GM21576 (cell line): ENCODE data around the gene SYTL3.
"Not testable (repeated sequence)": the region's sequence is repeated elsewhere in the genome, so short reads cannot be mapped to it uniquely, and the experiment has no call there.

Source experiments
- ATAC-seq: cut with Tn5 transposase; IDR thresholded peaks from one replicate; pipeline ENCODE4 v1.9.1; 2021; ENCODE audit warnings: mild to moderate bottlenecking, moderate library complexity; ENCODE audit not compliant: unreplicated experiment

The SYTL3 gene

GRCh38 chr6:158661156-158661685 is 11.4 kb downstream of the SYTL3 start:
- no peak for ATAC-seq

- no peak for ATAC-seq
These were observed 12.7 kb downstream of the SYTL3 start for GRCh38 chr6:158662607-158662953.

- no peak for ATAC-seq
These were observed 13.2 kb downstream of the SYTL3 start for GRCh38 chr6:158662954-158663624.

- ATAC-seq: no peak
These were observed 13.8 kb downstream of the SYTL3 start for GRCh38 chr6:158663625-158664165.

- no peak for ATAC-seq
These were observed 15.5 kb downstream of the SYTL3 start for GRCh38 chr6:158665332-158665731.

DNA sequence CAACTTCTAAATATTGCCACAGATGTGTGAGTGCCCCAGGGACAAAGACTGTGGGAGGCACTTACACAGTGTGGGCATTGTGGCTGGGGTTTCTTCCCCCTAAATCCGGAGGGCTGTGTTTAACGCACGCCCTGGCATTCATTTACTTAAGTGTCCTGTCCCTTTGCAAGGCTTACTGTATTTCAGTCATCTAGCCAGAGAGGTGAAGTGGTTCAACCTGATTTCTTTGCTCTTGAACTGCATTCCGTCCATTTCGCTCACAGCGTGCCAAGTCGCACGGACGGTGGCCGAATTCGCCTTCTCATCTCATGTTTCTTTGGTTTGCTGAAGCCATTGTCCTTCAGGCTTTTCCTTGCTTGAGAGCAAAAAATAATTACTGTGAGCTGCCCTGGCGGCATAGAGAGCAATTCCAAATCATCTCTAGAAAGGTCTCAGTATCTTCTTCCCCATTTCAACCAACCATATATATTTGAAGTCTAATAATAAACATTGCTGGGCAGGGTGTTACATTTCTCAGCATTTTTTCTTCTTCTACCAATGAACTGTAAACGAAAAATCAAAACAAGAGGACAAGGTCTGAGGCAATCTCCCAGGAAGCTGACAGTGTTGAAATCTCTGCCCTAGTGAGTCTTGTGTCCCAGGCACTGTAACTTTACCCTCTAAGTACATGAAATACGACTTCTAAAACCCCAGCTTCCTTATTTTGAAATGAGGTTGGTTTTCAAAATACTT is 16.9 kb downstream of the SYTL3 start:
- no peak for ATAC-seq

DNA sequence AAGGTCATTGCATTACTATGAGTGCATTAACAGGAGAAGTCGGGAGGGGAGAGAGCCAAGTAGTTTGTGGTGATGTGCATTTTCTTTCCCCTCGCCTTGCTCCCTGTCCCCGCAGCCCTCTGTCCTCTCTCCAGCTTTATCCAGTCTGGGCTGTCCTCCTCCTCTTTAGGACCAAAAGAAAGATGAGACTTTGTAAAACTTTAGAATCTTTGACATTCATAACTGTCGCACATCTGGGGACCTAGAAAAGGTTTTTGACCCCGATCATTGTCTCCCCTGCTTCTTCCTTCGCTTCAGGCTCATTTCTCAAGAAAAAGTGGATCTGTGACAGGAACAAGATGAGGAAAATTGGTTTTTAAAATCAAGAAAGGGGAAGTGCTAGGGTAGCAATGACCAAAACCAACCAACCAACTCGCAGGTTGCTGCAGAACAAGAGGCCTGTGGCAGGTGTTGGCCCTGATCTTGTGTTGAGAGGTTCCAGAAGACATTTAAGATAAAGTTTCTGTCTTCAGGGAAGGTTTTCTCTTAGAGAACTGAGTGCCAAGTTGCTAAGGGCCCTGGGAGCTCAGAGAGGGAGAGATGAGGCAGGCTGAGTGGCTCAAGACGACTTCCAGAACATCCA is 17.6 kb downstream of the SYTL3 start:
- ATAC-seq: no peak

DNA sequence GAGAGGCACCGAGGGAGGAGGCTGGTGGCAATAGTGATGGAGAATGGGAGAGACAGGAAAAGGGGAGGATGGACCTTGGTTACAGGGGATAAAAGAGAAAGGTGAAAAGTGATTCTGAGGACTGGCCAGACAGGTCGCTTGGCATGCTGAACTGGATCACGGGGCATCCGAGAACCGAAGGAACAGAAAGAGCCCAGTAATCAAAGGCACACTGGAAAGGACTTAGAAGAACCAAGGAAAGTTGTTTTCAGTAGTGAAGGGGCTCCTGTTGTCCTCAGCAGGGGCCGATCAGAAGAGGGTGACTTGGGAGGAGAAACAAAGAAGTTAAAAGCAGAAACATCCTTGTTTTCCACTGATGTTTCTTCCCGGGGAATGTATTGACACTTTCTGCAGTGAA is 18.9 kb downstream of the SYTL3 start:
- no peak for ATAC-seq

DNA sequence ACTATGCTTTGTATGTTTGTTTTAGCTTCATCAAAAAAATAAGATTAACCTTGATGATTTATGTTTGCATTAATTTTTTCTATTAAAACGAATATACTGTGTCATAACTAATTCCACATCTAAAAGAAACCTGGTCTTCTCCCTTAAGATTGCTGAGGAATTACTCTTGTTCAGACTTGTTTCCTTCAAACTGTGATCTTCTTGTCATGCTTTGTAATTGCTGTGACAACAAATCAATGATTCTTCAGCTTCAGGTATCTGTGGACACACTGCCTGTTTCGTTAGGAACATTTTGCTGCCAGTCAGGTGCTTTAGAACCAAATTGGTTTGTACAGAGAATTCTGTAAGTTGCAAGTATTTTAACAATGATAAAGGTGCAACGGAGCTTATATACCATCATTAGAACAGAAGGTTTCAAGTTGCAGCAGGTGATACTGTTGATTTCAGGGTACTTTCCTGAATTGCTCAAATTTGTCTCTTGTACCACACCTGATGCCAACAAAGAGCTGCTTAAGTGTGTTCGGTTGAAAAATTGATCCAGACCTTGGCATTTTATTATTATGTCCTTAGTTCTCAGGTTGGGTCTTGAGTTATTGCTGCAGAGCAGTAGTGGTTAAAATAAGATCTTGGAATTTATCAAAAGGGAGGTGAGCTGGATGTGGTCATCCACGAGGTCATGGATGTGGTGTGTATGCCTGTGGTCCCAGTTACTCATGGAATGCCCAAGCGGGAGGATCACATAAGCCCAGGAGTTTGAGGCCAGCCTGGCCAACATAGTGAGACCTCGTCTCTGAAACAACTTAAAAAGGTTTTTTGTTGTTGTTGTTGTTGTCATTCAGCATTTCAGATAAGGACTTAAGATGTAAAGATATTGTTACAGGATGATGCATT is 19.5 kb downstream of the SYTL3 start:
- ATAC-seq: no peak

DNA sequence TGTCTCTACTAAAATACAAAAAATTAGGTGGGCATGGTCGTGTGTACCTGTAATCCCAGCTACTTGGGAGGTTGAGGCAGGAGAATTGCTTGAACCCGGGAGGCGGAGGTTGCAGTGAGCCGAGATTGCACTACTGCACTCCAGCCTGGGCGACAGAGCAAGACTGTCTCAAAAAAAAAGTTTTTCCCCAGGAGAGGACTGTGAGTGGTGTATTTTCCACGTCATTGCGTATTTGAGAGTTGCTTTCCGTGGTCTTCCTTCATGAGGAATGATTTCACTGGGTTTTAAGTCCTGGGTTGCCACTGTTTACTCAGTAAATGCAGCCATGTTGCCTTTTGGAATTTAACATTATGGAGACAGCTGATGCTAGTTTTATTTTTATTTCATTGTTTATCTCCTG is 22.3 kb downstream of the SYTL3 start:
- not testable (repeated sequence) for ATAC-seq

DNA sequence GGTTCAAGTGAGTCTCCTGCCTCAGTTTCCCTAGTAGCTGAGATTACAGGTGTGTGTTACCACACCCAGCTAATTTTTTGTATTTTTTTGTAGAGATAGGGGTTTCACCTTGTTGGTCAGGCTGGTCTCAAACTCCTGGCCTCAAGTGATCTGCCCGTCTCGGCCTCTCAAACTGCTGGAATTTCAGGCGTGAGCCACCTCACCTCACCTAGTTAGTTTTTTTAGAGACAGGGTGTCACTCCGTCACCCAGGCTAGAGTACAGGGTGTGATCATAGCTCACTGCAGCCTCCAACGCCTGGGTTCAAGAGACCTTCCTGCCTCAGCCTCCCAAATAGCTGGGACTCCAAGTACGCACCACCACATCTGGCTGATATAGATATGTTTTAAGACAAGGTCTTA is 22.9 kb downstream of the SYTL3 start:
- no peak for ATAC-seq

- no peak for ATAC-seq
These were observed 24.7 kb downstream of the SYTL3 start for GRCh38 chr6:158674342-158675131.

DNA sequence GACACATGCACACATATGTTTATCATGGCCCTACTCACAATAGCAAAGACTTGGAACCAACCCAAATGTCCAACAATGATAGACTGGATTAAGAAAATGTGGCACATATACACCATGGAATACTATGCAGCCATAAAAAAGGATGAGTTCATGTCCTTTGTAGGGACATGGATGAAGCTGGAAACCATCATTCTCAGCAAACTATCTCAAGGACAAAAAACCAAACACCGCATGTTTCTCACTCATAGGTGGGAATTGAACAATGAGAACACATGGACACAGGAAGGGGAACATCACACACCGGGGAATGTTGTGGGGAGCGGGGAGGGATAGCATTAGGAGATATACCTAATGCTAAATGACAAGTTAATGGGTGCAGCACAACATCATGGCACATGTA is 27.2 kb downstream of the SYTL3 start:
- ATAC-seq: not testable (repeated sequence)

DNA sequence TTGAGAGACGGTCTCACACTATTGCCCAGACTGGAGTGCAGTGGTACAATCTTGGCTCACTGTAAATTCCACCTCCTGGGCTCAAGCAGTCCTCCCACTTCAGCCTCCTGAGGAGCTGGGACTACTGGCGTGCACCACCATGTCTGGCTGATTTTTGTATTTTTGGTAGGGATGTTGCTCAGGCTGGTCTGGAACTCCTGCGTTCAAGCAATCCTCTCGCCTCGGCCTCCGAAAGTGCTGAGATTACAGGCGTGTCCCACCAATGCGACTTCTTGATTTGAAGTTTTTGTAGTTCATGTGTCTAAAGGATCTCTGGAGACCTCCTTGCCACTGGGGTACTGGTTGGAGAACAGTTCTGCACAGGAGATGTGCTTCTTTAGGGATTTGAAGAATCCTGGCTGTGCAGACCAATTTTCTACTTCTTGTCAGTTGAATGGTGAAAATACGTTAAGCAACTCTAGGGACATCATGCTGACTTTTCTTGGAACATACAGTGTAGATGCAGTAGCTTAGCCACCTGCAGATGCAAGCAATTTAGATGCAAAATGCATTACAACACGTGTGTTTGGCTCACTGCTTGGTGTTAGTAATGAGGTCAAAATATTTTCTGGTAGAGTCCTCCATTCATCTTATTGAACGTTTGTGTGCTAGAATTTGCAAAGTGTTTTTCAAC is 28.2 kb downstream of the SYTL3 start:
- no peak for ATAC-seq

DNA sequence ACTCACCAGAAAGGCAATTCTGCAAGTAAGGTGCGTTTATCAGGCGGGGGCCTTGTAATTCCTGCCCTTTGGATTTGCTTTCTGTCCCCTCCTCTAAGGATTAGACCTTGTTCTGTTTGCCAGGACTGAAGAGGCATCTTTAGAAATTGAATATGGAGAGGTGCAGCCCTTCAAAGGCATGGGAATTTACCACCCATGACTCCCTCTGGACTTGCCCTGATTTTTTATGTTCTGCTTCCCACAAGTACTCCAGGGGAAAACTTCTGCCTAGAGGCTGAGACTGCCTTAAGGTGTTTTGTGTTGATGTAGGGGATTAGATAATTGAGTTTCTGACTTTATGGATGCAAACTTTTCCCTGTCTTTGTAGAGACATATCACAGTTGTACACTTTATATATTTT is 30.2 kb downstream of the SYTL3 start:
- ATAC-seq: no peak

DNA sequence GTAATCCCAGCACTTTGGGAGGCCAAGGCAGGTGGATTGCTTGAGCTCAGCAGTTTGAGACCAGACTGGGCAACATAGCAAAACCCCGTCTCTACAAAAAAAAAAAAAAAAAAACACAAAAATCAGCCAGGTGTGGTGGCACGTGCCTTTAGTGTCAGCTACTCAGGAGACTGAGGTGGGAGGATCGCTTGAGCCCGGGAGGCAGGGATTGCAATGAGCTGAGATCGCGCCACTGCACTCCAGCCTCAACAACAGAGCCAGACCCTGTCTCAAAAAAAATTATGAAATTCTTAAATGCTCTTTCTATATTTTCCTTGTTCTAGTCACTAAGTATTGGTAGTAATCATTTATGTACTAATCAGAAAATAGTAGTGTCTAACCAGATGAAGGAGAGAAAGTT is 30.6 kb downstream of the SYTL3 start:
- ATAC-seq: no peak

DNA sequence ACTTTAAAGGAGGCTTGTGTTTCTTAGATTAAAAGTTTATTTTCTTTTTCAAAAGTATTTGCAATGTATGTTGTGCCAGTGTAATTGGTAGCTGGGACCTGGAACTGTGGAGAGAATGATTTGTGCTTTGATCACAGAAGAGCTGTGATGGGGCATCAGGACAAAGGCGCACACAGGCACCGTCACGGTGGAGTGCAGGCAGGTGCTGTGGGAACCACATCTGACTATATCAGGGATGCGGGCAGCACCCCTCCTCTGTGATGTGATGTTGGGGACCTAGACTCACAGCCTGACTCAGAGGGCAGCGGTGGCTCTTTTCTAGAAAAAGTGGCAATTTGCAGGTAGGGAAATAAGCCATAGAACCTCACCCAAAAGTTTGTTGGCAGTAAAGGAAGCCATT is 34.5 kb downstream of the SYTL3 start:
- ATAC-seq: no peak

DNA sequence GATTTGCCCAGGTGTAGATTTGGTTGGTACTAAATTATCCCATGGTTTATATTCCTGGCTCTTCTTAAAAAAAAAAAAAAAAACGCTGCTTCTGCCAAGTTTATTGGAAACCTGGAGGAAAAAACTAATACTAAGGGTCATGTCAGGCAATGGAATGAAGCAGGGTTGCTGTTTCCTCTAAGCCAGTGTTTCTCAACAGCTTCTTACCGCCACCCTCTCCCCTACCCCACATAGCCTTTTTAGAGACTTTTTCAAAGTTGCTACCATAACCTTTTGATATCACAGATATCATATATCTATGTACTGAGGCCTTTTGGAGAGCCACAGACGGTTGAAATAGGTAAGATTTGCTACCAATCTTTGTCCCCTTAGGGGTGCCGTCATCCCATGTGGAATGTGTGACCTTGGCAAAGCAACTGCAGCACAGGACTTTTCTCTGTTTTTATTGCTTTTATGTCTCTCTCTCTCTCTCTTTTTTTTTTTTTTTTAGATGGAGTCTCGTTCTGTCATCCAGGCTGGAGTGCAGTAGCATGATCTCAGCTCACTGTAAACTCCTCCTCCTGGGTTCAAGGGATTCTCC is 35.0 kb downstream of the SYTL3 start:
- no peak for ATAC-seq

- no peak for ATAC-seq
These were observed 36.5 kb downstream of the SYTL3 start for GRCh38 chr6:158686311-158686710.
